ENCODE data around the gene ECT2L. TPM values are rescaled to one million over a fixed set of nuclear protein-coding genes. Genes with fewer than 3 reads are reported as not detected.

Gene ECT2L
- total RNA-seq, 1 donor from 2014 or later = 2.7 TPM

DNA sequence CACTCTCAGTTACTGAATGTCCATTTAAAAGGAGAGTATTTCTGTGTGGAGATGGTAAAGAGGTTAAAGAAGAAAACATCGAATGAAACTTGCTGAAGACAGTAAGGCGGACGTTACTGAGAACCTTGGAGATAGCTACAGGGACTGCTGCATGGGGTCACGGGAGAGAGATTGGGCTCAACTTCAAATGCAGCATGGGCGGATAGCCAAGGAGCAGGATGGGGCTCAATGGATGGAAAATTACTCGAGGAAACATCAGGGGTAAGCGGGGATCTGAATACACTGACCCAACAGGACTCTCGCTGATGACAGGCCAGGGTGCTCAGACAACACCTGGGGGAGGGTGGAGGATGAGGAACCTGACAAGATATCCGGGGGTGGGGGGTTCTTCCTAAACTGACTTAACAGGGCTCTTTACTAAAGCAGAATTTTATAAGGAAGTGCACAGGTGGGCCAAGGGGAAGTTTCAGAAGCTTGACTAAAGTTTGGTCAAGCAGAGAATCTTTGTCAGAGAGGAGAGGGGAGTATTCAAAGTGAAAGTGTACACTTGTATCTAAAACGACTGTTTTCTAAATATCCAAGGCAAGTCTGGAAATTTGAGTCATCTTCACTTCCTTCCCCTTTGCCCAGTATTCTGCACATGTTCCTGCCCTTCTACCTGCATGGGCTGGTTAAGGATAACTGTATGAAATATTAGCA lies 22.8 kb downstream of the ECT2L start:
- no peak for DNase-seq
- peak overlapping the region; percentile 54 for H3K27ac Mint-ChIP-seq (ENCODE audit: unreplicated experiment)
- peaks cover 9% of the 10 kb centered on the region for H3K9me3 Mint-ChIP-seq (ENCODE audit: unreplicated experiment)
- H3K4me3 Mint-ChIP-seq (ENCODE audit: unreplicated experiment) = no peak overlapping the region
- no peaks in the 10 kb centered on the region for H3K36me3 Mint-ChIP-seq (ENCODE audit: unreplicated experiment)
- H3K27me3 Mint-ChIP-seq (ENCODE audit: unreplicated experiment) = peaks cover 8% of the 10 kb centered on the region
- TF ChIP-seq CTCF (IDR thresholded peaks at IDR 0.05; ENCODE audit: partially characterized antibody, unreplicated experiment) = no peak
- H3K4me1 Mint-ChIP-seq (ENCODE audit: low read depth, unreplicated experiment) = peaks cover 41% of the 10 kb centered on the region

- Mint-ChIP-seq H3K36me3 (ENCODE audit: unreplicated experiment) (no peaks in the 10 kb centered on the region), H3K4me1 (ENCODE audit: low read depth, unreplicated experiment) (peaks cover 15% of the 10 kb centered on the region), H3K4me3 (ENCODE audit: unreplicated experiment) (no peak overlapping the region), H3K27ac (ENCODE audit: unreplicated experiment) (no peak overlapping the region), H3K27me3 (ENCODE audit: unreplicated experiment) (peaks cover 2% of the 10 kb centered on the region), H3K9me3 (ENCODE audit: unreplicated experiment) (no peaks in the 10 kb centered on the region)
- no peak for TF ChIP-seq CTCF (IDR thresholded peaks at IDR 0.05; ENCODE audit: partially characterized antibody, unreplicated experiment)
- no peak for DNase-seq
These were observed 25.6 kb downstream of the ECT2L start for GRCh38 chr6:138821519-138821918.

GRCh38 chr6:138824482-138825144 lies 28.7 kb downstream of the ECT2L start:
- Mint-ChIP-seq H3K4me1 (ENCODE audit: low read depth, unreplicated experiment) (no peaks in the 10 kb centered on the region), H3K27ac (ENCODE audit: unreplicated experiment) (no peak overlapping the region), H3K4me3 (ENCODE audit: unreplicated experiment) (no peak overlapping the region), H3K27me3 (ENCODE audit: unreplicated experiment) (no peaks in the 10 kb centered on the region), H3K9me3 (ENCODE audit: unreplicated experiment) (no peaks in the 10 kb centered on the region), H3K36me3 (ENCODE audit: unreplicated experiment) (no peaks in the 10 kb centered on the region)
- no peak for DNase-seq
- TF ChIP-seq CTCF (IDR thresholded peaks at IDR 0.05; ENCODE audit: partially characterized antibody, unreplicated experiment) = no peak

- no peak overlapping the region for H3K4me3 Mint-ChIP-seq (ENCODE audit: unreplicated experiment)
- no peak for TF ChIP-seq CTCF (IDR thresholded peaks at IDR 0.05; ENCODE audit: partially characterized antibody, unreplicated experiment)
- no peak overlapping the region for H3K27ac Mint-ChIP-seq (ENCODE audit: unreplicated experiment)
- DNase-seq = no peak
- peaks cover 2% of the 10 kb centered on the region for H3K27me3 Mint-ChIP-seq (ENCODE audit: unreplicated experiment)
- H3K9me3 Mint-ChIP-seq (ENCODE audit: unreplicated experiment) = no peaks in the 10 kb centered on the region
- peaks cover 6% of the 10 kb centered on the region for H3K4me1 Mint-ChIP-seq (ENCODE audit: low read depth, unreplicated experiment)
- H3K36me3 Mint-ChIP-seq (ENCODE audit: unreplicated experiment) = no peaks in the 10 kb centered on the region
These were observed 34.4 kb downstream of the ECT2L start for GRCh38 chr6:138830248-138830647.

GRCh38 chr6:138832182-138832581 lies 36.3 kb downstream of the ECT2L start:
- Mint-ChIP-seq H3K27me3 (ENCODE audit: unreplicated experiment) (peaks cover 2% of the 10 kb centered on the region), H3K9me3 (ENCODE audit: unreplicated experiment) (no peaks in the 10 kb centered on the region), H3K4me3 (ENCODE audit: unreplicated experiment) (no peak overlapping the region), H3K4me1 (ENCODE audit: low read depth, unreplicated experiment) (peaks cover 6% of the 10 kb centered on the region), H3K27ac (ENCODE audit: unreplicated experiment) (no peak overlapping the region), H3K36me3 (ENCODE audit: unreplicated experiment) (no peaks in the 10 kb centered on the region)
- no peak for DNase-seq
- TF ChIP-seq CTCF (IDR thresholded peaks at IDR 0.05; ENCODE audit: partially characterized antibody, unreplicated experiment) = no peak

All from glutamatergic neuron (in vitro differentiated cells).